Memory B cell (primary cell): Measurements from ENCODE around the gene DDIT3.

ENCODE experiments used
- ATAC-seq: fragments of 150-1000 bp; cut with Tn5 transposase; 2 replicates; pipeline ENCODE4 v1.10.0; 2021; ENCODE audit warnings: low read depth, mild to moderate bottlenecking, moderate library complexity
- DNase-seq, 2 donors: peaks; one replicate each; pipeline ENCODE4 v3.0.0; 2022; ENCODE audit warnings: low spot score in 2 of 2
- H3K27ac Mint-ChIP-seq: one replicate; pipeline ENCODE4 v1.8.0; 2022; ENCODE audit warnings: mild to moderate bottlenecking, moderate library complexity, mixed read lengths
- H3K27me3 Mint-ChIP-seq: one replicate; pipeline ENCODE4 v1.8.0; 2022; ENCODE audit warnings: mixed read lengths
- H3K36me3 Mint-ChIP-seq: one replicate; pipeline ENCODE4 v1.8.0; 2022; ENCODE audit warnings: mild to moderate bottlenecking, mixed read lengths
- H3K4me1 Mint-ChIP-seq: one replicate; pipeline ENCODE4 v1.8.0; 2022; ENCODE audit warnings: mixed read lengths
- H3K4me3 Mint-ChIP-seq: one replicate; pipeline ENCODE4 v1.8.0; 2022; ENCODE audit warnings: mild to moderate bottlenecking, moderate library complexity, mixed read lengths
- H3K9me3 Mint-ChIP-seq: one replicate; pipeline ENCODE4 v1.8.0; 2022; ENCODE audit warnings: mixed read lengths

DDIT3 gene

GRCh38 chr12:57539134-57539768 is 18.9 kb upstream of the DDIT3 start:
- DNase-seq (no peak), ATAC-seq (no peak)
- Mint-ChIP-seq H3K36me3 (peaks cover 15% of the 10 kb centered on the region), H3K9me3 (no peaks in the 10 kb centered on the region), H3K27ac (peak overlapping the region; percentile 17), H3K27me3 (no peaks in the 10 kb centered on the region), H3K4me1 (peaks cover 3% of the 10 kb centered on the region), H3K4me3 (no peak overlapping the region)

GRCh38 chr12:57536597-57536942 is 16.3 kb upstream of the DDIT3 start:
- H3K27me3 Mint-ChIP-seq = no peaks in the 10 kb centered on the region
- H3K4me3 Mint-ChIP-seq = no peak overlapping the region
- ATAC-seq (no peak), DNase-seq (no peak)
- peaks cover 26% of the 10 kb centered on the region for H3K36me3 Mint-ChIP-seq
- H3K27ac Mint-ChIP-seq = no peak overlapping the region
- H3K9me3 Mint-ChIP-seq = no peaks in the 10 kb centered on the region
- H3K4me1 Mint-ChIP-seq = peaks cover 3% of the 10 kb centered on the region

GRCh38 chr12:57535764-57536596 is 15.7 kb upstream of the DDIT3 start:
- no peaks in the 10 kb centered on the region for H3K27me3 Mint-ChIP-seq
- H3K4me1 Mint-ChIP-seq = peaks cover under 1% of the 10 kb centered on the region
- no peak overlapping the region for H3K27ac Mint-ChIP-seq
- no peak for DNase-seq
- no peak for ATAC-seq
- H3K4me3 Mint-ChIP-seq = no peak overlapping the region
- H3K36me3 Mint-ChIP-seq = peaks cover 22% of the 10 kb centered on the region
- H3K9me3 Mint-ChIP-seq = no peaks in the 10 kb centered on the region

- no peak overlapping the region for H3K4me3 Mint-ChIP-seq
- H3K4me1 Mint-ChIP-seq = no peaks in the 10 kb centered on the region
- DNase-seq = no peak
- H3K9me3 Mint-ChIP-seq = no peaks in the 10 kb centered on the region
- ATAC-seq = no peak
- H3K27me3 Mint-ChIP-seq = no peaks in the 10 kb centered on the region
- peaks cover 22% of the 10 kb centered on the region for H3K36me3 Mint-ChIP-seq
- no peak overlapping the region for H3K27ac Mint-ChIP-seq
These were observed 14.8 kb upstream of the DDIT3 start for GRCh38 chr12:57534991-57535543.

- no peak overlapping the region for H3K27ac Mint-ChIP-seq
- peaks cover 2% of the 10 kb centered on the region for H3K4me1 Mint-ChIP-seq
- no peaks in the 10 kb centered on the region for H3K27me3 Mint-ChIP-seq
- H3K4me3 Mint-ChIP-seq = no peak overlapping the region
- DNase-seq = no peak
- ATAC-seq = no peak
- peaks cover 26% of the 10 kb centered on the region for H3K36me3 Mint-ChIP-seq
- no peaks in the 10 kb centered on the region for H3K9me3 Mint-ChIP-seq
These were observed 13.9 kb upstream of the DDIT3 start for GRCh38 chr12:57534250-57534649.

GRCh38 chr12:57533108-57533507 is 12.8 kb upstream of the DDIT3 start:
- ATAC-seq (no peak), DNase-seq (no peak)
- Mint-ChIP-seq H3K36me3 (peaks cover 20% of the 10 kb centered on the region), H3K4me1 (peaks cover 2% of the 10 kb centered on the region), H3K27me3 (no peaks in the 10 kb centered on the region), H3K27ac (no peak overlapping the region), H3K9me3 (no peaks in the 10 kb centered on the region), H3K4me3 (no peak overlapping the region)

- ATAC-seq = no peak
- Mint-ChIP-seq H3K4me1 (peaks cover 2% of the 10 kb centered on the region), H3K27ac (no peak overlapping the region), H3K4me3 (no peak overlapping the region), H3K36me3 (peaks cover 20% of the 10 kb centered on the region), H3K27me3 (no peaks in the 10 kb centered on the region), H3K9me3 (no peaks in the 10 kb centered on the region)
- no peak for DNase-seq
These were observed 11.5 kb upstream of the DDIT3 start for GRCh38 chr12:57531836-57532235.

GRCh38 chr12:57530396-57531142 is 10.3 kb upstream of the DDIT3 start:
- Mint-ChIP-seq H3K27ac (no peak overlapping the region), H3K36me3 (peaks cover 21% of the 10 kb centered on the region), H3K4me1 (peaks cover 8% of the 10 kb centered on the region), H3K9me3 (no peaks in the 10 kb centered on the region), H3K27me3 (no peaks in the 10 kb centered on the region), H3K4me3 (no peak overlapping the region)
- ATAC-seq (no peak), DNase-seq (no peak)

GRCh38 chr12:57529831-57530230 is 9.5 kb upstream of the DDIT3 start:
- Mint-ChIP-seq H3K27ac (peak overlapping the region; percentile 53), H3K27me3 (no peaks in the 10 kb centered on the region), H3K9me3 (no peaks in the 10 kb centered on the region), H3K4me1 (peaks cover 10% of the 10 kb centered on the region), H3K4me3 (no peak overlapping the region), H3K36me3 (peaks cover 18% of the 10 kb centered on the region)
- no peak for DNase-seq
- ATAC-seq = no peak

GRCh38 chr12:57528831-57529555 is 8.7 kb upstream of the DDIT3 start:
- no peak overlapping the region for H3K27ac Mint-ChIP-seq

GRCh38 chr12:57528176-57528575 is 7.9 kb upstream of the DDIT3 start:
- DNase-seq (no peak), ATAC-seq (no peak)
- Mint-ChIP-seq H3K27ac (no peak overlapping the region), H3K36me3 (peaks cover 18% of the 10 kb centered on the region), H3K4me3 (no peak overlapping the region), H3K9me3 (no peaks in the 10 kb centered on the region), H3K4me1 (peaks cover 23% of the 10 kb centered on the region), H3K27me3 (no peaks in the 10 kb centered on the region)

More at GRCh38 chr12:57528831-57529555, 8.7 kb upstream of the DDIT3 start:
- peaks cover 16% of the 10 kb centered on the region for H3K4me1 Mint-ChIP-seq
- DNase-seq (no peak), ATAC-seq (no peak)
- H3K27me3 Mint-ChIP-seq = no peaks in the 10 kb centered on the region
- H3K36me3 Mint-ChIP-seq = peaks cover 18% of the 10 kb centered on the region
- no peak overlapping the region for H3K4me3 Mint-ChIP-seq
- no peaks in the 10 kb centered on the region for H3K9me3 Mint-ChIP-seq

- ATAC-seq (no peak), DNase-seq (no peak)
- Mint-ChIP-seq H3K27ac (no peak overlapping the region), H3K9me3 (no peaks in the 10 kb centered on the region), H3K36me3 (peaks cover 12% of the 10 kb centered on the region), H3K4me3 (no peak overlapping the region), H3K27me3 (no peaks in the 10 kb centered on the region), H3K4me1 (peaks cover 25% of the 10 kb centered on the region)
These were observed 6.9 kb upstream of the DDIT3 start for GRCh38 chr12:57527184-57527583.

- H3K4me1 Mint-ChIP-seq = peaks cover 31% of the 10 kb centered on the region
- H3K4me3 Mint-ChIP-seq = no peak overlapping the region
- no peak for DNase-seq
- H3K9me3 Mint-ChIP-seq = no peaks in the 10 kb centered on the region
- H3K27ac Mint-ChIP-seq = no peak overlapping the region
- H3K27me3 Mint-ChIP-seq = no peaks in the 10 kb centered on the region
- no peak for ATAC-seq
- H3K36me3 Mint-ChIP-seq = peaks cover 8% of the 10 kb centered on the region
These were observed 6.3 kb upstream of the DDIT3 start for GRCh38 chr12:57526477-57527126.
